Gastrocnemius medialis (tissue), 4 donors: ENCODE data around the gene SLC35B2.

ENCODE experiments used
- CTCF ChIP-seq, 5 experiments: fragments of 450-650 bp in 3 of 5; fragments of 200-600 bp in 2 of 5; sonication (generic) in 2 of 5; IDR thresholded peaks in 4 of 5; conservative IDR thresholded peaks in 1 of 5; 1 replicate in 4 of 5; 2 replicates in 1 of 5; pipeline ENCODE4 v1.5.1; 2016 to 2019; ENCODE audit warnings: antibody characterized with exemption in 5 of 5, mild to moderate bottlenecking in 3 of 5, moderate library complexity in 3 of 5
- POLR2A ChIP-seq, 2 donors: fragments of 450-650 bp; IDR thresholded peaks; one replicate each; pipeline ENCODE4 v1.6.1; 2017; ENCODE audit warnings: antibody characterized with exemption in 2 of 2, mild to moderate bottlenecking in 2 of 2, moderate library complexity in 2 of 2

DNA sequence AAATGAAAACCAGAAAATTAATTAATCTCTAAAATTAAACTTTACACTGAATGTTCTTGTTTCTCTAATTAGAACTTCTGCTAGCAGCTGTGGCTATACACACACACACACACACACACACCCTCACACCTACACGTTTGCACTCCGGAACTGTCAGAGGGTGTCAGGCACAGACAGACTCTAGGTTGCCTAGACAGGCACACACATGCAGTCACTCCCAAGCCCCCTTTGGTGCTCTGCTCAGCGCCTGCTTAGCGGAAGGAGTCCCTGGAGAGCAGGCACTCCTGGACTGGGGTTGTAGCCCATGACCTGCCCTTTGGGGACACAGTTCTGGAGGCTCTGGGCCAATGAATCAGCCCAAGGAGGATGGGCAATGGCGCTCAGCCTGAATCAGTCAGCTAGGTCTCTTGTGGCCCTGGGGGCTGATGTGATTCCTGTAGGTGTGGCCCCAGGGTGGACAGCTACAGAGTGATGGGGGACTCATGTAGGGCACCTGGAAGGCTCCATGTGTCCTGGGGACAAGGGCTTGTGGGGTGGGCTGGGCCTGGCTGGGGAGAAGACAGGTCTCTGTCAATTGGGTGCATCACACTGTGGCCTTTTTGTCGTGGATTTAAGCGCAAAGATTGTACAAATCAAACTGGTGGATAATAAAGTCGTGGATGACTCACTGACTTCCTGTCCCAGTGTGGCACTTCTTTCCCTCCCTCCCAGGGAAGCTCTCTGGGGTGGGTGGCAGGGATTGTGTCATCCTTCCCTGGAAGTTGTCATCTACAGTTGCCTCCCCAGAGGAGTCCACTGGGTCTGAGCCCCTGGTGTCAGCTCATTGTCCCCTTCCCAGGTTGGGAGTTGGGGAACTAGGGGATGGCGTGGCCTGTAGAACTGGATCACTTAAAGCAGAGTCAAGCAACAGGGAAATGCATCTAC lies 21.7 kb upstream of the SLC35B2 start:
- TF ChIP-seq POLR2A (IDR thresholded peaks at IDR 0.05) (no peak), CTCF (IDR thresholded peaks at IDR 0.05 in 4 of 5, conservative IDR thresholded peaks at IDR 0.05 in 1 of 5) (no peak)
